K562 (cell line): ENCODE data around the gene TMEM245. TPM values are rescaled to one million over a fixed set of nuclear protein-coding genes. Genes with fewer than 3 reads are reported as not detected.

Experiments
- CAMTA2 ChIP-seq: fragments of 250-450 bp; sonication (Bioruptor Pico); conservative IDR thresholded peaks from 2 replicates; pipeline ENCODE4 v1.5.1; 2022
- NR2C1 ChIP-seq, 2 experiments: fragments of 450-650 bp; IDR thresholded peaks; 2 replicates each; pipeline ENCODE4 v1.6.1; 2017; ENCODE audit warnings: mild to moderate bottlenecking in 2 of 2, antibody characterized with exemption in 1 of 2, inconsistent platforms in 1 of 2, missing compliant biosample characterization in 1 of 2, missing genetic modification characterization in 1 of 2
- PTRF ChIP-seq: fragments of 450-650 bp; IDR thresholded peaks from 2 replicates; pipeline ENCODE4 v1.6.1; 2016; ENCODE audit warnings: mild to moderate bottlenecking, missing genetic modification characterization, missing compliant biosample characterization
- ZNF311 ChIP-seq: fragments of 250-450 bp; sonication (Bioruptor Pico); IDR thresholded peaks from 2 replicates; pipeline ENCODE4 v1.4.0; 2020; ENCODE audit warnings: mild to moderate bottlenecking, moderate library complexity
- polyA plus RNA-seq, 8 experiments: library from polyadenylated mRNA; depleted of rRNA in 4 of 8; stranded (reverse) in 5 of 8; unstranded in 3 of 8; fragments of >200 nt; fragmentation: Nextera tagmentation in 2 of 8; fragmentation: Illumina TruSeq in 1 of 8; extraction: Ambion mirVana in 2 of 8; extraction: Trizol in 1 of 8; gene quantifications; 2 replicates each; pipeline versions ENCODE4 v1.2.1 to v1.2.3, GENCODE V29; 2011 to 2014; ENCODE audit warnings: inconsistent platforms in 1 of 8, missing spikeins in 1 of 8
- total RNA-seq, 7 experiments: library from RNA; depleted of rRNA in 6 of 7; stranded (reverse); fragments of >200 nt in 6 of 7; fragmentation: Illumina TruSeq in 2 of 7; extraction: Trizol in 2 of 7; gene quantifications; 2 replicates each; pipeline versions ENCODE4 v1.2.1 to v1.2.3, GENCODE V29; 2011 to 2021; ENCODE audit warnings: low replicate concordance in 1 of 7
- TF ChIP-seq, protein P1 (sequence below): fragments of 450-650 bp; IDR thresholded peaks from 2 replicates; pipeline ENCODE4 v1.6.1; 2016; ENCODE audit warnings: mild to moderate bottlenecking, moderate library complexity
- TF ChIP-seq, protein P2 (sequence below): IDR thresholded peaks from 2 replicates; pipeline ENCODE4 v1.6.1; 2011; ENCODE audit warnings: borderline replicate concordance, low read depth, mild to moderate bottlenecking, moderate library complexity, low read length; ENCODE audit not compliant: insufficient read depth, poor library complexity, severe bottlenecking
- TF ChIP-seq, protein P3 (sequence below): fragments of 450-650 bp; formaldehyde crosslinking; IDR thresholded peaks from 2 replicates; pipeline ENCODE4 v1.4.0; 2020; ENCODE audit warnings: mild to moderate bottlenecking, mixed read lengths
- TF ChIP-seq, protein P4 (sequence below): fragments of 250-450 bp; sonication (Bioruptor Pico); IDR thresholded peaks from 2 replicates; pipeline ENCODE4 v1.8.0; 2022; ENCODE audit warnings: inconsistent platforms

Gene TMEM245
- total and polyA plus RNA-seq, 9 of the 15 experiments (the other 6 are each of a cell fraction or from before 2014, with no cell fraction given) = 8.5 to 43.2 (median 24.3) TPM

DNA sequence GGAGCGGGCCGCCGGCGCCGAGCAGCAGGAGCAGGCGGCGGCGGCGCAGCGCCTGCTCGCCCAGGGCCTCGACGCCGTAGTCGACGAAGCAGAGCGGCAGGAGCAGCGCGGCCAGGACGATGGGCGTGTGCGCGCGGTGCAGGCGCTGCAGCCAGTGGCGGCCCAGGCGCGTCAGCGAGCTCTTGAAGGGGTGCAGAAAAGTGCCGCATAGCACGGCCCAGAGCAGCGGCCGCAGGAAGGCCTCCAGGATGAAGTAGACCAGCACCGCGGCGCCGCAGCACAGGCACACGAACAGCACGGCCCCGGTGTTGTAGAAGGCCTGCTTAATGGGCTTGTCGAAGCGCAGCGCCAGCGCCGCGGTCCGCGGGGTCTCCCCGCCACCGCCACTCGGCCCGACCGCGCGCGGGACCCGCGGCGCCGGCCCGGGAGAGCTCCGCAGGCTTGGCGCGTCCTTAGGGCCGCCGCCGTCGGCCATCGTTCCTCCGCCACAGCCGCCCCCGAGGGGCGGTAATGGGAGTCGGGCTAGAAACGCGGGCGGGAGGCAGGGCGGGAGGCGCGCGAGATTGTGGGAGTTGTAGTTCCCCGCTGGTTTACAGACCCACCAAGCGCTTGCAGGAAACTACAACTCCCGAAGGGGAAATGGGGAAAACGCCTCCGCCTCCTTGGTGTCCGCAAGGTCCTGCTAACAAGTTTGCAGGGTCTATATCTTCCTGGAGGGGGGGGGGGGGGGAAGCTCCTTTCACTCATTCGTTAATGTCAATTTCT lies at the start of gene TMEM245 (continued):
- TF ChIP-seq, protein P1, sequence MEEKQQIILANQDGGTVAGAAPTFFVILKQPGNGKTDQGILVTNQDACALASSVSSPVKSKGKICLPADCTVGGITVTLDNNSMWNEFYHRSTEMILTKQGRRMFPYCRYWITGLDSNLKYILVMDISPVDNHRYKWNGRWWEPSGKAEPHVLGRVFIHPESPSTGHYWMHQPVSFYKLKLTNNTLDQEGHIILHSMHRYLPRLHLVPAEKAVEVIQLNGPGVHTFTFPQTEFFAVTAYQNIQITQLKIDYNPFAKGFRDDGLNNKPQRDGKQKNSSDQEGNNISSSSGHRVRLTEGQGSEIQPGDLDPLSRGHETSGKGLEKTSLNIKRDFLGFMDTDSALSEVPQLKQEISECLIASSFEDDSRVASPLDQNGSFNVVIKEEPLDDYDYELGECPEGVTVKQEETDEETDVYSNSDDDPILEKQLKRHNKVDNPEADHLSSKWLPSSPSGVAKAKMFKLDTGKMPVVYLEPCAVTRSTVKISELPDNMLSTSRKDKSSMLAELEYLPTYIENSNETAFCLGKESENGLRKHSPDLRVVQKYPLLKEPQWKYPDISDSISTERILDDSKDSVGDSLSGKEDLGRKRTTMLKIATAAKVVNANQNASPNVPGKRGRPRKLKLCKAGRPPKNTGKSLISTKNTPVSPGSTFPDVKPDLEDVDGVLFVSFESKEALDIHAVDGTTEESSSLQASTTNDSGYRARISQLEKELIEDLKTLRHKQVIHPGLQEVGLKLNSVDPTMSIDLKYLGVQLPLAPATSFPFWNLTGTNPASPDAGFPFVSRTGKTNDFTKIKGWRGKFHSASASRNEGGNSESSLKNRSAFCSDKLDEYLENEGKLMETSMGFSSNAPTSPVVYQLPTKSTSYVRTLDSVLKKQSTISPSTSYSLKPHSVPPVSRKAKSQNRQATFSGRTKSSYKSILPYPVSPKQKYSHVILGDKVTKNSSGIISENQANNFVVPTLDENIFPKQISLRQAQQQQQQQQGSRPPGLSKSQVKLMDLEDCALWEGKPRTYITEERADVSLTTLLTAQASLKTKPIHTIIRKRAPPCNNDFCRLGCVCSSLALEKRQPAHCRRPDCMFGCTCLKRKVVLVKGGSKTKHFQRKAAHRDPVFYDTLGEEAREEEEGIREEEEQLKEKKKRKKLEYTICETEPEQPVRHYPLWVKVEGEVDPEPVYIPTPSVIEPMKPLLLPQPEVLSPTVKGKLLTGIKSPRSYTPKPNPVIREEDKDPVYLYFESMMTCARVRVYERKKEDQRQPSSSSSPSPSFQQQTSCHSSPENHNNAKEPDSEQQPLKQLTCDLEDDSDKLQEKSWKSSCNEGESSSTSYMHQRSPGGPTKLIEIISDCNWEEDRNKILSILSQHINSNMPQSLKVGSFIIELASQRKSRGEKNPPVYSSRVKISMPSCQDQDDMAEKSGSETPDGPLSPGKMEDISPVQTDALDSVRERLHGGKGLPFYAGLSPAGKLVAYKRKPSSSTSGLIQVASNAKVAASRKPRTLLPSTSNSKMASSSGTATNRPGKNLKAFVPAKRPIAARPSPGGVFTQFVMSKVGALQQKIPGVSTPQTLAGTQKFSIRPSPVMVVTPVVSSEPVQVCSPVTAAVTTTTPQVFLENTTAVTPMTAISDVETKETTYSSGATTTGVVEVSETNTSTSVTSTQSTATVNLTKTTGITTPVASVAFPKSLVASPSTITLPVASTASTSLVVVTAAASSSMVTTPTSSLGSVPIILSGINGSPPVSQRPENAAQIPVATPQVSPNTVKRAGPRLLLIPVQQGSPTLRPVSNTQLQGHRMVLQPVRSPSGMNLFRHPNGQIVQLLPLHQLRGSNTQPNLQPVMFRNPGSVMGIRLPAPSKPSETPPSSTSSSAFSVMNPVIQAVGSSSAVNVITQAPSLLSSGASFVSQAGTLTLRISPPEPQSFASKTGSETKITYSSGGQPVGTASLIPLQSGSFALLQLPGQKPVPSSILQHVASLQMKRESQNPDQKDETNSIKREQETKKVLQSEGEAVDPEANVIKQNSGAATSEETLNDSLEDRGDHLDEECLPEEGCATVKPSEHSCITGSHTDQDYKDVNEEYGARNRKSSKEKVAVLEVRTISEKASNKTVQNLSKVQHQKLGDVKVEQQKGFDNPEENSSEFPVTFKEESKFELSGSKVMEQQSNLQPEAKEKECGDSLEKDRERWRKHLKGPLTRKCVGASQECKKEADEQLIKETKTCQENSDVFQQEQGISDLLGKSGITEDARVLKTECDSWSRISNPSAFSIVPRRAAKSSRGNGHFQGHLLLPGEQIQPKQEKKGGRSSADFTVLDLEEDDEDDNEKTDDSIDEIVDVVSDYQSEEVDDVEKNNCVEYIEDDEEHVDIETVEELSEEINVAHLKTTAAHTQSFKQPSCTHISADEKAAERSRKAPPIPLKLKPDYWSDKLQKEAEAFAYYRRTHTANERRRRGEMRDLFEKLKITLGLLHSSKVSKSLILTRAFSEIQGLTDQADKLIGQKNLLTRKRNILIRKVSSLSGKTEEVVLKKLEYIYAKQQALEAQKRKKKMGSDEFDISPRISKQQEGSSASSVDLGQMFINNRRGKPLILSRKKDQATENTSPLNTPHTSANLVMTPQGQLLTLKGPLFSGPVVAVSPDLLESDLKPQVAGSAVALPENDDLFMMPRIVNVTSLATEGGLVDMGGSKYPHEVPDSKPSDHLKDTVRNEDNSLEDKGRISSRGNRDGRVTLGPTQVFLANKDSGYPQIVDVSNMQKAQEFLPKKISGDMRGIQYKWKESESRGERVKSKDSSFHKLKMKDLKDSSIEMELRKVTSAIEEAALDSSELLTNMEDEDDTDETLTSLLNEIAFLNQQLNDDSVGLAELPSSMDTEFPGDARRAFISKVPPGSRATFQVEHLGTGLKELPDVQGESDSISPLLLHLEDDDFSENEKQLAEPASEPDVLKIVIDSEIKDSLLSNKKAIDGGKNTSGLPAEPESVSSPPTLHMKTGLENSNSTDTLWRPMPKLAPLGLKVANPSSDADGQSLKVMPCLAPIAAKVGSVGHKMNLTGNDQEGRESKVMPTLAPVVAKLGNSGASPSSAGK = peak; percentile 52; the same call in 1 of the 2 replicates
- TF ChIP-seq, protein P2, sequence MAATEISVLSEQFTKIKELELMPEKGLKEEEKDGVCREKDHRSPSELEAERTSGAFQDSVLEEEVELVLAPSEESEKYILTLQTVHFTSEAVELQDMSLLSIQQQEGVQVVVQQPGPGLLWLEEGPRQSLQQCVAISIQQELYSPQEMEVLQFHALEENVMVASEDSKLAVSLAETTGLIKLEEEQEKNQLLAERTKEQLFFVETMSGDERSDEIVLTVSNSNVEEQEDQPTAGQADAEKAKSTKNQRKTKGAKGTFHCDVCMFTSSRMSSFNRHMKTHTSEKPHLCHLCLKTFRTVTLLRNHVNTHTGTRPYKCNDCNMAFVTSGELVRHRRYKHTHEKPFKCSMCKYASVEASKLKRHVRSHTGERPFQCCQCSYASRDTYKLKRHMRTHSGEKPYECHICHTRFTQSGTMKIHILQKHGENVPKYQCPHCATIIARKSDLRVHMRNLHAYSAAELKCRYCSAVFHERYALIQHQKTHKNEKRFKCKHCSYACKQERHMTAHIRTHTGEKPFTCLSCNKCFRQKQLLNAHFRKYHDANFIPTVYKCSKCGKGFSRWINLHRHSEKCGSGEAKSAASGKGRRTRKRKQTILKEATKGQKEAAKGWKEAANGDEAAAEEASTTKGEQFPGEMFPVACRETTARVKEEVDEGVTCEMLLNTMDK = peak; percentile 87
- TF ChIP-seq CAMTA2 (CRISPR knock-in tag) (no peak), ZNF311 (CRISPR knock-in tag) (no peak), NR2C1 (IDR thresholded peaks at IDR 0.05) (peak; percentile 30; the same call in 1 of the 2 replicates), NR2C1 (tag; IDR thresholded peaks at IDR 0.05) (peak; percentile 68; the same call in 1 of the 2 replicates), PTRF (no peak)
- TF ChIP-seq, protein P3, sequence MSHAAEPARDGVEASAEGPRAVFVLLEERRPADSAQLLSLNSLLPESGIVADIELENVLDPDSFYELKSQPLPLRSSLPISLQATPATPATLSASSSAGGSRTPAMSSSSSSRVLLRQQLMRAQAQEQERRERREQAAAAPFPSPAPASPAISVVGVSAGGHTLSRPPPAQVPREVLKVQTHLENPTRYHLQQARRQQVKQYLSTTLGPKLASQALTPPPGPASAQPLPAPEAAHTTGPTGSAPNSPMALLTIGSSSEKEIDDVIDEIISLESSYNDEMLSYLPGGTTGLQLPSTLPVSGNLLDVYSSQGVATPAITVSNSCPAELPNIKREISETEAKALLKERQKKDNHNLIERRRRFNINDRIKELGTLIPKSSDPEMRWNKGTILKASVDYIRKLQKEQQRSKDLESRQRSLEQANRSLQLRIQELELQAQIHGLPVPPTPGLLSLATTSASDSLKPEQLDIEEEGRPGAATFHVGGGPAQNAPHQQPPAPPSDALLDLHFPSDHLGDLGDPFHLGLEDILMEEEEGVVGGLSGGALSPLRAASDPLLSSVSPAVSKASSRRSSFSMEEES (CRISPR knock-in tag) = no peak
- TF ChIP-seq, protein P4, sequence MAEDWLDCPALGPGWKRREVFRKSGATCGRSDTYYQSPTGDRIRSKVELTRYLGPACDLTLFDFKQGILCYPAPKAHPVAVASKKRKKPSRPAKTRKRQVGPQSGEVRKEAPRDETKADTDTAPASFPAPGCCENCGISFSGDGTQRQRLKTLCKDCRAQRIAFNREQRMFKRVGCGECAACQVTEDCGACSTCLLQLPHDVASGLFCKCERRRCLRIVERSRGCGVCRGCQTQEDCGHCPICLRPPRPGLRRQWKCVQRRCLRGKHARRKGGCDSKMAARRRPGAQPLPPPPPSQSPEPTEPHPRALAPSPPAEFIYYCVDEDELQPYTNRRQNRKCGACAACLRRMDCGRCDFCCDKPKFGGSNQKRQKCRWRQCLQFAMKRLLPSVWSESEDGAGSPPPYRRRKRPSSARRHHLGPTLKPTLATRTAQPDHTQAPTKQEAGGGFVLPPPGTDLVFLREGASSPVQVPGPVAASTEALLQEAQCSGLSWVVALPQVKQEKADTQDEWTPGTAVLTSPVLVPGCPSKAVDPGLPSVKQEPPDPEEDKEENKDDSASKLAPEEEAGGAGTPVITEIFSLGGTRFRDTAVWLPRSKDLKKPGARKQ (CRISPR knock-in tag) = no peak
